CD4-positive, alpha-beta T cell treated with Interleukin-4 for 1 hour (primary cell): Measurements from ENCODE around the gene MPPED1.

ENCODE experiments used
- DNase-seq, 2 donors: peaks; one replicate each; pipeline ENCODE4 v3.0.0-alpha.2; 2020 to 2022

Gene MPPED1

DNA sequence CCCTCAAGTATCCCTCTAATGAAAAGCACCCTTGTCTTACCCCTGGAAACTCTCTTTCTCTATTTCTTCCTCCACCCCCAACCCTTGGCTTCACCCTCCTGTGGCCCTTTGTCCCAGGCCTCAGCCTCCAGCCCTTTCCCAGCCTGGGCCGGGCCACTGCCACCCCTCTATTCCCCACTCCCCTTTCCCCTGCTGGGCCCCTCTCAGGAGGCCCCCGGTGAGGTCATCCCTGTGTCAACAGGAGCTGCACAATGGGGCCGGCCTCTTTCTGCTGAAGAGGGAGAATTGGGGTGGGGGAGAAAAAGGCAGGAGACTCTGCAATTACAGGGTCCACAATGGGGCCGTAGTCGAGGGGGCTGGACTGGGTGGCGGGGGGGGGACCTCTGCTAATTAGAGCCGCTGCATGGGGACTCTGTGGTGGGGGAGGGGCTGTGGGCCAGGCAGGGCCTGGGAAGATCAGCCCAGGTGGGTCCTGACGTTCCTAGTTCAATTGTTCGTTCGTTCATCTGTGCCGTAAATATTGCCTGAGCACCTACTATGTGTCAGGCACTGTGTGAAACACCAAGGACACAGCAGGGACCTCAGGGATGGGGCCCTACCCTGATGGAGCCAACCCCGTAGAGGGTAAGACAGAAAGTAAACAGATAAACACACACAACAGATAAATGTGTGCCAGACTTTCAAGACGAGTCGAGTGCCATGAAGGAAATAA, 18.5 kb upstream of the MPPED1 start:
- DNase-seq: no peak

DNA sequence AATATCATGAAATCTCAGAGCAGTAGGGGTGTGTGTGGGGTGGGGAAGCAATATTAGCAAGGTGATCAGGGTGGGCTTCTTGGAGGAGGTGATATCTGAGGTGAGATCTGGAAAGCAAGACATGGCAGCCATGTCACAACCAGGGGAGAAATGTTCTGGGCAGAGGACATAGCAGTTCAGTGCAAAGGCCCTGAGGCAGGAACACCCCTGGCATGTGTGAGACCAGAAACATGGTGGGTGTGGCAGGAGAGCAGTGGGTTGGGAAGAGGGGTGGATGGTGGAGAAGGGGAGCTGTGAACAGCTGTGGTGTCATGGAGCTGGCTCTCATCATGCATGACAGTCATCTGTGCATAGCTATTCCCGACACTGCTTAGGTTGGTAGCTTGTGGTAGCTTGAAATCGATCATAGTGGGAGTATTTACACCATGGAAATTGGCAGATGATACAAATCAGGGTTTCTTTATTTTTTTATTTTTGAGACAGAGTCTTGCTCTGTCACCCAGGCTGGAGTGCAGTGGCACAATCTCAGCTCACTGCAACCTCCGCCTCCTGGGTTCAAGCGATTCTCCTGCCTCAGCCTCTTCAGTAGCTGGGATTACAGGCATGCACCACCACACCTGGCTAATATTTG, 17.9 kb upstream of the MPPED1 start:
- no peak for DNase-seq

DNA sequence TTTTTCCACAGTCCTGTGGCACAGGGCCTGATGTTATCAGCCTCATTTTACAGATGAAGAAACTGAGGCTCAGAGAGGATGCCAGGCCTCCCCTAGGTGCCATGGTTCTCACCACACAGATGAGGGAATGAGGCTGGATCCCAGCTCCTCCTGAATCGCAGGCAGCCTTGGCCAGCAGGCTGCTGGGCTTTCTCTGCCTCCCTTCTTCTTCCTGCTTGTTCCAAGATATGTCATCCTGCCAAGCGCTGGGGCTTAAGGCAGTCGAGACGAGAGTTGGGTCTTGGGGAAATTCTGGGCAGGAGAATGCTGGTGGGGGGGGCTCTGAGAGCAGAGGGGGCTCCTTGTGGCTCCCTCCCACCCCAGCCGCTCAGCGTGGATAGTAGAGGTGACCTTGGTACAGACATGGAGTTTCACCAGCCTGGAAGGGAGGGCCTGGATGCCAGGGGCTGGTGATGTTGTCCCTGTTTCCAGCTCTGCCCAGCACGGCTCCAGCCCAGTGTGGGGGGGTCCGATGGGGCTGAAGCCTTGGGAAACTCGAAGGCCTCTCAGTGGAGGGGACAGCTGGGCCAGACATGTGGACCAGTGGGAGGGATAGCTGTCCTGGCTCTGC, 16.6 kb upstream of the MPPED1 start:
- DNase-seq: no peak

DNA sequence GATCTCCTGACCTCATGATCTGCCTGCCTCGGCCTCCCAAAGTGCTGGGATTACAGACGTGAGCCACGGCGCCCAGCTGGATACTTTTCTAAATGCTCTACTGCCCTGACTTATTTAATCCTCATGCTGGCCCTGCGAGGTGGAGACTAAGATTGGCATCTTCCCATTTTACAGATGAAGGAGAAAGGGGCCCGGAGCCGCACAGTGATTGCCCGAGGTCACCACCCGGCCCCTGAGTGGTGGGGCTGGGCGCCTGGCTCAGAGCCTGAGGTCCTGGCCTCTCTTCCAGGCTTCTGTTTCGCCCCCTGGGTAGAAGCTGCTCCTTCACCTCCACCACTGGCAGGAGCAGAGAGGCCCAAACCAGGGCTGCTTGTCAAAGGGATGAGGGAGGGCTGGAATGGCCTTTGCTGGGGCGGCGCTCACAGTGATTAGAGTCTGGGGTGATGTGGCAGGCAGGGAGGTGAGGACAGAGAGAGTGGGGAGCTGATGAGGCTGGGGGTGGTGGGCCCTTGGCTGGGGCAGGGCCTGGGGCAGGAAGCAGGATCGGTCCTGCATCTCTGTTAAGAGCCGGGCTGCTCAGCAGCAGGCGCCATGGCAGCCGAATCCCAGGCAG, 15.4 kb upstream of the MPPED1 start:
- no peak for DNase-seq

DNA sequence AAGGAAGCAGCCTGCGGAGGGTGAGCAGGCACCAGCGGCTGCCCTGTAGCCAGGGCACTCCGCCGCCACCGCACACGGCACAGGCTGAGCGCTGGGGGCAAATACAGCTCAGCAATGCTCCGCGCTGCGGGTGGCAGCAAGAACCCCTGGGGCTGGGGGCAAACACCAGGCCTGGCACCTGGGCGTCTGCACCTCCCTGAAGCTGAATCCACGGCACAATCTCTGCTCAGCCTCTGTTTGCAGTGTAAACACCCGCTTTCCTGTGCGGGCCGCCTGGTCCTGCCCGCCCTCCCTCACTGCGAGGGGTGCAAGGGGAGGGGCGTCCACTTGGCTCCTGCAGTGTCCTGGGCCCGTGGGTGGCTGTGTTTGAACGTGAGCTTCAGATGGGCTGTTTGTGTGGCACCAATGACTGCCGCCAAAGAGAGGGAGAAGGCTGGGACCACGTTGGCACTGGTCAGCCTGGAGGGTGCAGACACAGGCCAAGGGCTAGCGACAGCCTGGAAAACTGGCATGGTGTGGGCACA, 14.8 kb upstream of the MPPED1 start:
- DNase-seq: no peak

DNA sequence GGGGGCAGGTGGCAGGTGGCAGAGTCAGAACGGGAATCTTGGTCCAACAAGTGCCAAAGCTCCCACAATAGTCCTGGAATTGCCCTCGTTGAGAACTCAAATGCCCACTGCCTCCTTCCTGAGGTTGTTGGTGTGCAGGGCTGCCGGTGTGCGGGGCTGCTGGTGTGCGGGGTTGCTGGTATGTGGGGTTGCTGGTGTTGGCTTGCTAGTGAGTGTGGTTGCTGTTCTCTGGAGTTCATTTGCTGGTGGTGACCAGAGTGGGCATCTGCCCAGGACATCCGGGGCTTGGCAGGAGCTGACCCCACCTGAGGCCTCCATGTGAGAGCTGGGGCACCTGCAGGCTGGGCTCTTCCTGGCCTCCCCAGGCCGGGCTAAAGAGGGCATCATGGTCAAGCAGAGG, 14.0 kb upstream of the MPPED1 start:
- DNase-seq: no peak

DNA sequence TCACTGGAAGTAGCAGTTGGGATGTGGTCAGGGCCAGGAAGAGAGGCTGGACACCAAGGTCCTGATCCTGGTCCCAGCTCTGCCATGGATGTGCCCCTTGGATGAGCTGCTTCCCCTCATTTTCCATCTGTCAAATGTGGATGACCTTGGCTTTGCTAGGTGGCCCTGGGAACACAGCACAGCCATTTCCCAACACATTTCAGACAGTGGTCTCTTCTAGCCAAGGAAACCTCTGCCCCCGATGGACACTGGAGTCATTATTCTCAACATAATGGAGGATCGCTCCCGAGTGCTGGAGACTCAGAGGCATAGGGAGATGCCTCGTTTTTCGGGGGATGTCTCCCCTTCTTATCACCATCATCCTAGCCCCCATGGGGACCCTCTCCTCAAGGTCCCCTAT, 13.6 kb upstream of the MPPED1 start:
- DNase-seq: no peak

DNA sequence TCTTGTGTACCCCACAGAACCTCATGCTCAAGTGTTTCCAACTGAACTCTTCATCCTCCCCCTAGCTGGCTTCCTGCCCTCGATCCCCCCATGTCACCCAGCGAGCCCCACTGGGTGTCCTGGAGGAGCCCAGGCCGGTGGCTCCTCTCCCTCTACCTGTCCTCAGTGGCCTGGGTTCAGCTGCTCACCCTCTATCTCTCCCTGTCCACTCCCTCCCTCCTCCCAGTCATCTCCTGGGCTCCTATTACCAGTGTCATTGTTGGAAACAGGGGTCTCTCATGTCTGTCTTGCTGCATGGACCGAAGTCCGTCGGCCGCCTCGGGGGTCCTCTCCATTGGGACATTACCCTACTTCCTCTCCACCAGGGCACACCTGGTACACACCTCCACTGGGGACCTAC, 12.9 kb upstream of the MPPED1 start:
- DNase-seq: no peak

DNA sequence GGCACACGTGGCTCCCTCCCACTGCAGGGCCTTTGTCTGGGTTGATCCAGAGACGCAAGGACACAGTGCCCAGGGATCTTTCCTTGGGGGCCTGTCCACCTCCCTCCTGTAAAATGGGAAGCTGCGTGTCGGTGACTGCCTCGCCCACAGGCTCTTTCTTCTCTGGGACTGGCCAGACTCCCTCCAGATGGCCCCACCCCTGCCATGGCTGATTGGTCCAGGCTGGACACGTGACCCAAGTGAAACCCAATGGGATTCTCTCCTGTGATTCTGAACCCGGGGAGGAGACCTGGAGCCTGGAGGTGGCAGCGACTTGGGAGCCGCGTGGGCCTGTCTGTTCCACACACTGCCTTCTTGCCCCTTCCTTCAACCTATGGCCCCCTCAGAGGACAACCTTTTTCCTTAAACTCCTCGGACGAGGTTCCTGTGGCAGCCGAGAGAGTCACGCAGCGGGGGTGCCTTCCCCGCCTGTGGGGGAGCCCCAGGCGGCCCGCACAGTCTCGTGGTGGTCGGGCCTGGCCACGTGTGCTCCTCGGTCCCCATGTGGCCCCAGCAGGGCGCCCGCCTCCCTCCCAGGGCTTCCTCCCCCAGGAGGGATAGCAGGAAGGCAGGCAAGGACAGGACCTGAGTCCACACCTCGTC, 12.4 kb upstream of the MPPED1 start:
- no peak for DNase-seq

DNA sequence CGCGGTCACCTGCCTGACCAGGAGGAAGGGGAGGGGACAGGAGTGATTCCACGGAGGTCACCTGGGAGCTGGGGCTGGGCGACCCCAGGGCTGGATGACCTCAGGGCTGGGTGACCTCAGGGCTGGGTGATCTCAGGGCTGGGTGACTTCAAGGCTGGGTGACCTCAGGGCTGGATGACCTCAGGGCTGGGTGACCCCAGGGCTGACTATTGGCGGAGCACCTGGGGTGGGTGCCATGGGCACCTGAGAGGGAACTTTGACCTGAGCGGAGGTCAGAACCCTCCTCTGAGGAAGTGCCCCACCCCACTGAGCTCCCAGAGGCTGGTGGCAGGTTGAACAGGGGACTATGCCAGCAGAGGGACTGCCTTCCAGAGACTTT, 11.8 kb upstream of the MPPED1 start:
- no peak for DNase-seq

DNA sequence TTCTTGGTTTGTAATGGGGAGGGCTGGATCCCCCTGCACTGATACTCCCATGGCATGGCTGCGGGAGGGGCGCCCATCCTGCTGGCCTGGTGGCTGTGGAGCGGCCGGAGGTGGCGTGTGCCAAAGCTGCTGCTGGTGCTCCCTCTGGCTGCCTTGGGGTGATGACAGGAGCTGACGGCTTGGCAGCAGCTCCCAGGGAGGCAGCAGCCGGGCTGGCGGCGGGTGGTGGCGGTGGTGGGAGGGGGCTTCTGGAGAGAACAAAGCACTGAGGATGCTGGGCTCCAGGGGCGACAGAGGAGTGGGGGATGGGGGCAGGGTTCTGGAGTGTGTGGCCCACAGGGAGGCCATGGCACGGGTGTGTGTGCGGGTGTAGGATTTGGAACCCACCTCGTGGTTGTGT, 11.4 kb upstream of the MPPED1 start:
- DNase-seq: no peak

DNA sequence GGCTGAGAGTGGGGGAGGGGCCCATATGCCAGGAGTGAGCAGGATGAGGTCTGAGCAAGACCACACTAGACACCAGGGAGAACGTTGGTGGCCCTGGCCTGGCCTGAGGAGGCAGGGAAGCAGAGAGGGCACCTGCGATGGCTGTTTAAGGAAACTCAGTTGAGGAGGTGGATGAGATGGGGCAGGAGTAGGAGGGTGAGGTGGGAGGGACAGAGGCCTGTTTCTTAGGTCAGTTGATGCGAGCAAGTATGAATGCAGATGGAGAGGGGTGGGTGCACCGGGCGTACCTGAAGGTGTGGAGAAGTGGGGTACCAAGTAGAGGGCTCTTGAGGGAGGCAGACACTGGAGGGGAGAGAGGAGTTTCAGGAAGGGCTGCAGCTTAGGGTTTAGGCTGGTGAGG, 10.6 kb upstream of the MPPED1 start:
- DNase-seq: no peak

DNA sequence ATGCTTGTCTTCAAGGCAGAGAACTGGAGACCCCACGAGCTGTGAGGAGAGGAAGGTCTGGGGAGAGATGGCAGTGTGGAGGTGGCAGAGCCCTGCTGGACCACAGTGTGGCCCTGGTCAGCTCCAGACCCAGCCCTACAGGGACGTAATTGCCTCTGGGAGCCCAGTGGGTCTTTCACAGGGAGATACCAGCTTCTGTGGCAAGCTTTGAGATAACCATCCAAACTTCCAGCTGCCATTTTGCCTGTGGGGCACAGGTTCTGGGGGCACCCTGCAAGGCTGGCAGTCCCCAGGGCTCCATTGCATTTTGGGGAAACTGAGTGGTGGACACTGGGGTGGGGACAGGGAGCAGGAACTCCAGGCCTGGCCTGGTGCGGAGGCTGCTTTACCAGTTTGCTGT, 10.2 kb upstream of the MPPED1 start:
- no peak for DNase-seq

DNA sequence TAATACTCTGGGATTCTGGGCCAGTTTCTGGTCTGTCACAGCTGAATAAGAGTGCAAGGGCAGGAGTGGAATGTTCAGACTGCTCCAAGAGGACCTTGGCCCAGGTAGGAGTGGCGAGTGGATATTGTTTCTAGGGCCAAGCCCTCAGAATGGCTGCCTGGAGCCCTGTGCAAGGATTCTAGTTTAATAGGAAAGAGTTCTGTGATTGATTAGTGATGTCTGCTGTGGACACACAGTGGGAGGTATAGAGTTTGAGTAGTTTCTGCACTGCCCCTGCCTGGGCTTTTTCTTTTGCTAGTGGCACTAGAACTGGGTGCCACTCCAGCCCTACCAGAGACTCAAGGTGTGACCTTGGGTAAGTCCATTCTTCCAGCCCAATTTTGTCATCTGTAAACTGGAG, 9.7 kb upstream of the MPPED1 start:
- DNase-seq: no peak

DNA sequence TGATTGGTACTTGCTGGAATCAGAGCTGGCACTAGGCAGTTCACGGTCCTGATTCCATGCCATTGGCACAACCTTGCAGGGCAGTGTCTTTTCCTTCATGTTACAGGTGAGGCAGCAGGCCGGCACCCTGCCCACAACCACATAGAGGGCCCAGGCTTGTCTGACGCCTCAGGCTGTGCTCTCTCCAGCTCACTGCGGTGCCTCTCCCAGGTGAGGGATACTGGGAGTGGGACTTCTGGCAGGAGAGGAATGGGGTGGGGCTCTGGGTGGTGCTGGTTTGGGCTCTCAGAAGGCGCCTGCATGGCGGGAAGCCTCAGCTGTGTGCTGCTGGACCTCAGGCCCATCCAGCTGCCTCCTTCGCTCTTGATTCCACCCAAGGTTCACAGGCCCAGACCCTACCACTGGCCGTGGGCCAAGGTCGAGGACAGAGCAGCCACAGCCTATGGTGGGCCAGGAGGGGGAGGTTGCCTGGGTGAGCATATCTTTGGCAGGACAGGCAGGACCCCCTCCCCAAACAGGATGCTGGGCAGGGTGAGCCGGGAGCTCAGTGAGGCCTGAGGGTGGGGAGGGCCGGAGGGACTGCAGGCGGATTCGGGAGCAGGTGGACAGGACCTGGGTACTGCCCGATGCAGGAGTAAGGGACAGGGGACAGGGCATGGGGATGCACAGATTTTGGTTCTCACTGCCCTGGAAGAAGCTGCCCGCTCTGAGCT, 7.0 kb upstream of the MPPED1 start:
- no peak for DNase-seq

DNA sequence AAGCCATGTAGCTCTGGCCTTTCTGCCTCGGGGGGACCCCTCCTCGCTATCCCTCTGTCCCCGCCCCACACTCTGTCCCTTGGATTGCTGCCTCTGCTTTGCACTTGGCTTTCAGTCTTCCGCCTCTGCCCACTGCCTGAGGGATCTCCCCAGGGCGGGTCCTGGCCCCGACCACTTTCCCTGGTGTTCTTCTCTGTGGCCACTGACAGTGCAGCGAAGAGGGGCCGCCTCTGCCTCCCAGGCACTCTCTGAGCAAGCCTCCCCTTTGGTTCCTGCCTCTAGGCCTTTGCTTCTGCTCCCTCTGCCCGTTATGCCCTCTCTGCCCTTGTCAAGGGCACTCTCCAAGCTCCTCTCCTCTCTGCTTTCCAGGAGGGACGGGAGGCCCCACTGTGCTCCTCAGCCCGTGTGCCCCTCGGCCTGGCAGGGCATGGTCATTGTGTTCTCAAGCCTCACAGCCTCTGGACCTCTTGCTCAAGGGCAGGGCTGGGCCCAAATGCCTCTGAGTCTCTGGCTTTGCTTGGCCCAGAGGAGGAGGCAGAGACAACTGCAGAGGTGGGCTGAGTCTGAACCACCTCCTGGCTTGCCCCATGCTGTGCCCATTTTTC, 5.5 kb upstream of the MPPED1 start:
- no peak for DNase-seq

DNA sequence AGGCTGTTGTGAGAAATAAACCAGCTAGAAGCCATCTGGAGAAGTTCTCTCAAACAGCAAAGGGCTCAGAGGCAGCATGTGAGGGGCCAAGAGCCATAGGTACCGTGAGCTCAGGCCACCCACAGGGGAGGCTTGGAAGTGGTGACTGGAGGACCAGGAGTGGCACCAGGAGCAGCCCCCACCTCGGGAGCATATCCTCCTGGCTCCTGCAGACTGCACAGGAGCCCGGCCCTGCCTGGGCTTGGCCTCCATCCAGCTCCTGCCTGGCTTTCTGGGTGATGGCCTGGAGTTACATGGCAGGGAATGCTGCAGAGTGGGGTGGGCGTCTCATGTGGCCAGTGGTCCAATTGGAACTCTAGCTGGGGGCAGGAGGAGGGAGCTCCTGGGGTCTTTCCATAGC, 4.2 kb upstream of the MPPED1 start:
- no peak for DNase-seq

DNA sequence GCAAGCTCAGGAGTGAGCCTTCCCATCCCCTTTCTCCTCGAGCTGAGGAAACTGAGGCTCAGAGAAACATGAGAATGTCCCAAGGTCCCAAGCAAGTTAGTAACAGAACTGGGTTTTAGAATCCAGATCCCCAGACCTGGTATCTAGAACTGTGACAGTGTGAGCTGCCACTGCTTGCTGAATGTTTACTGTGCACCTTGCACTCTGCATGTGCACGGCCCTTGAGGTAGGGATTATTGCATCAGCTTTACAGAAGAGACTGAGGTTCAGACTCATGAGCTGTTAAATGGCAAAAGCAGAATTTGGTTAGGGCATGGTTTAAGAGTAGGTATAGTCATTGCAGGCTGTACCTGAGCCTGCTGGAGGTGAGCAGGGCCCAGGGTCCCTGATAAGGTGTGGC, 3.8 kb upstream of the MPPED1 start:
- DNase-seq: no peak

DNA sequence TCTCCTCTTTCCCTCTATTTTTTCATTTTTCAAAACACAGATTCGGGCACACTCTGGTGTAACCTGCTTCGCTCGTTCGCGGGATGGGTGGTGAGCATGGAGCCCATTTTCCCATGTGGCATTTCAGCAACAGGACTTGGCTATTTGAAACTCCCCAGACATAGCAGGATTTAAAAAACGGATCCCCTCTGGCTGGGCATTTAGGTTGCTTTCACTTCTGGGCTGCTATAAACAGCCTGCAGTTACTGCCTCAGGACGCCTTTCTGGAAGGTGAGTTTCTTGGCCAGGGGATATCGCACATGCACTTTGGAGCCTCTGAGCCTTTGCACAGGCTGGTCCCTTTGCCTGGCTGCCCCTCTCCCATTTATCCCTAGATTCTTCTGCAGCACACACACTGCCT, 2.8 kb upstream of the MPPED1 start:
- no peak for DNase-seq

DNA sequence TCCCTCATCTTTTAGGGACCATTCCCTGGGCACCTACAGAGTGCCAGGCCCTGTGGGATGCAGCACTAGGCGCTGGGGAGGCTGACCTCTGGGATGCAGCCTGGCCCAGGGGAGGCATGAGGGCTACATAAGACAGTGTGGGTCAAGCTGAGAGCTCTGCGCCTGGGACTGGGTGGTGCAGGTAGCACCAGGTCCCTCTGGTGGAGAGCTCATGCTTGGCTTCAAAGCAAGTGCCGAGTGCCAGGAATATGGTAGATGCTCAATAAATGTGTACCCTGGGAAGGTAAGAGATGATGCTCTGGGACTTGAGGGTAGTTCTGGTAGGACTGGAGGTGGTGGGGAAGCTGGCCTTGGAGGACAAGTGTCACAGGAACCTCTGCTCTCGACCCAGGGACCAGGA, 2.0 kb upstream of the MPPED1 start:
- no peak for DNase-seq

DNA sequence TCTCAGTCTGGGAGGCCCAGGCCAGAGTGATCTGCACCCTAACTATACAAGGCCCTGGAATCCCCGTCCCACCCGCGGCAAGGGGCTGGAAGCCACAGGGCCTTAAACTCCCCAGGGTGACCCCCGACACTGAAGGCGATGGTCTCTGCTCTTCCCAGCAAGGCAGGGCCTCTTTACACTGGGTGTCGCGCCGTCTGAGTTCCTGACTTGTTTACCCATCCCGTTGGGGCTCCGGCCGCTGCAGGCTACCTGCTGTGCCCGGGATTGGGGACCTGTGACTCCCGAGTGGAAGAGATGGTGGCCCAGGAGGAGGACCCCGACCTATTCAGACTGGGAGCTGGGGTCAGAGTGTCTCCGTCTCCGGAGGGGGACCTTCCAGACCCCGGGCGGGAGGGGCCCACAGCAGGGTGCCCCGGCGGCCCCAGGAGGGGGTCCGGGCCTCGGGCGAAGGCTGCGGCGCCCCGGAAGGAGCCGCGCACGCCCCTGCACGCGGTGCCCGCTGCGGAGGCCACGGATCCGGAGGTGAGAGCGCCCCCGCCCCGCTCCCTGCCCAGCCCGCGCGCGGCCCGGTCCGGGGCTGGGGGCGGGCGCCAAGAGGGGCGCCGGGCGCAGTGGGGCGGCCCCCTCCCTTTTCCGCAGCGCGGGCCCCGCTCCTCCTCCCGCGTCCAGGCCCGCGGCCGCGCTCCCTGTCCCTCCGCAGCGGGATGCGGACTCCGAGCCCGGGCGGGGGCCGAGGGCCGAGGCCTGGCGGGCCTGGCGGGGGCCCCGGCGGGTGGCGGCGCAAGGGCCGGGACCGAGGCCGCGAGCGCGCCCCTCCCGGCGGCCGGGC, 560 bp upstream of the MPPED1 start:
- no peak for DNase-seq
